Mesenchymal stem cell (in vitro differentiated cells and primary cell): ENCODE measurements around the gene SLIT3.

Experiments
- DNase-seq: peaks from one replicate; pipeline ENCODE4 v3.0.0-alpha.2; 2013
- H2AFZ ChIP-seq: one replicate; pipeline ENCODE4 v1.6.1; 2013; ENCODE audit warnings: low read depth, mild to moderate bottlenecking, control low read depth, inconsistent platforms, low read length, moderate library complexity
- H2AK5ac ChIP-seq: 2 replicates; pipeline ENCODE4 v1.6.1; 2013; ENCODE audit warnings: low read length, moderate library complexity, mild to moderate bottlenecking, inconsistent platforms; ENCODE audit not compliant: severe bottlenecking
- H2BK120ac ChIP-seq: one replicate; pipeline ENCODE4 v1.6.1; 2013; ENCODE audit warnings: low read depth, mild to moderate bottlenecking, inconsistent platforms, low read length, moderate library complexity
- H2BK12ac ChIP-seq, 2 experiments: one replicate each; pipeline ENCODE4 v1.6.1; 2013; ENCODE audit warnings: inconsistent platforms in 2 of 2, low read length in 2 of 2, mild to moderate bottlenecking in 2 of 2, moderate library complexity in 2 of 2, control low read depth in 1 of 2
- H2BK15ac ChIP-seq: one replicate; pipeline ENCODE4 v1.6.1; 2013; ENCODE audit warnings: mild to moderate bottlenecking, low read depth, inconsistent platforms; ENCODE audit not compliant: poor library complexity, severe bottlenecking
- H2BK5ac ChIP-seq: 2 replicates; pipeline ENCODE4 v1.6.1; 2013; ENCODE audit warnings: low read depth, mild to moderate bottlenecking, low read length, control low read depth, inconsistent platforms; ENCODE audit not compliant: poor library complexity, severe bottlenecking
- H3K14ac ChIP-seq, 2 experiments: one replicate each; pipeline ENCODE4 v1.6.1; 2013; ENCODE audit warnings: inconsistent platforms in 2 of 2, low read length in 2 of 2, control low read depth in 1 of 2, mild to moderate bottlenecking in 1 of 2, moderate library complexity in 1 of 2
- H3K18ac ChIP-seq, 2 experiments: one replicate each; pipeline ENCODE4 v1.6.1; 2013; ENCODE audit warnings: inconsistent platforms in 2 of 2, low read length in 2 of 2, control low read depth in 1 of 2, low read depth in 1 of 2, mild to moderate bottlenecking in 1 of 2
- H3K23ac ChIP-seq, 2 experiments: one replicate each; pipeline ENCODE4 v1.6.1; 2013; ENCODE audit warnings: inconsistent platforms in 2 of 2, low read length in 2 of 2, mild to moderate bottlenecking in 2 of 2, moderate library complexity in 2 of 2, control low read depth in 1 of 2
- H3K27ac ChIP-seq: 2 replicates; pipeline ENCODE4 v1.5.1; 2013; ENCODE audit warnings: mild to moderate bottlenecking, moderate library complexity, low read length, control low read depth, inconsistent platforms; ENCODE audit not compliant: poor library complexity, severe bottlenecking
- H3K27me3 ChIP-seq, 2 experiments: 2 replicates each; pipeline versions ENCODE4 v1.6.1 to v1.7.0; 2013; ENCODE audit warnings: low read length in 2 of 2, mild to moderate bottlenecking in 2 of 2, moderate library complexity in 2 of 2, control low read depth in 1 of 2, inconsistent platforms in 1 of 2; ENCODE audit not compliant: control insufficient read depth in 1 of 2, insufficient read depth in 1 of 2
- H3K36me3 ChIP-seq, 2 experiments: 2 replicates each; pipeline versions ENCODE4 v1.6.1 to v1.7.0; 2013; ENCODE audit warnings: low read length in 2 of 2, control low read depth in 1 of 2, inconsistent platforms in 1 of 2, low read depth in 1 of 2, mild to moderate bottlenecking in 1 of 2; ENCODE audit not compliant: insufficient read depth in 2 of 2, control insufficient read depth in 1 of 2
- H3K4ac ChIP-seq, 2 experiments: one replicate each; pipeline ENCODE4 v1.6.1; 2013; ENCODE audit warnings: inconsistent platforms in 2 of 2, low read length in 2 of 2, mild to moderate bottlenecking in 2 of 2, moderate library complexity in 2 of 2, control low read depth in 1 of 2, low read depth in 1 of 2
- H3K4me1 ChIP-seq: 2 replicates; pipeline ENCODE4 v1.6.1; 2013; ENCODE audit warnings: low read depth, low read length, control low read depth; ENCODE audit not compliant: control insufficient read depth, insufficient read depth
- H3K4me2 ChIP-seq: 2 replicates; pipeline ENCODE4 v1.6.1; 2013; ENCODE audit warnings: low read length, mild to moderate bottlenecking, inconsistent platforms; ENCODE audit not compliant: poor library complexity, severe bottlenecking
- H3K4me3 ChIP-seq, 2 experiments: 2 replicates each; pipeline versions ENCODE4 v1.5.1 to v1.7.0; 2013; ENCODE audit warnings: low read length in 2 of 2, mild to moderate bottlenecking in 2 of 2, control low read depth in 1 of 2, low read depth in 1 of 2; ENCODE audit not compliant: insufficient read depth in 1 of 2
- H3K79me1 ChIP-seq: replicated peaks from 2 replicates; pipeline ENCODE4 v1.6.1; 2013; ENCODE audit warnings: mild to moderate bottlenecking, control low read depth, low read length, inconsistent platforms; ENCODE audit not compliant: poor library complexity, severe bottlenecking
- H3K9ac ChIP-seq: 2 replicates; pipeline ENCODE4 v1.7.0; 2013; ENCODE audit warnings: mild to moderate bottlenecking, low read length, moderate library complexity
- H3K9me3 ChIP-seq: 2 replicates; pipeline ENCODE4 v1.7.0; 2013; ENCODE audit warnings: mild to moderate bottlenecking, low read length; ENCODE audit not compliant: control insufficient read depth
- H4K8ac ChIP-seq: one replicate; pipeline ENCODE4 v1.6.1; 2013; ENCODE audit warnings: inconsistent platforms, mild to moderate bottlenecking, low read length, moderate library complexity
- H4K91ac ChIP-seq: one replicate; pipeline ENCODE4 v1.6.1; 2013; ENCODE audit warnings: mild to moderate bottlenecking, low read length, inconsistent platforms
- WGBS: methylation state at CpG from one replicate; pipeline ENCODE4 v1.1.7; 2013; ENCODE audit warnings: mixed read lengths; 5-methylcytosine and 5-hydroxymethylcytosine counted together

SLIT3 gene

GRCh38 chr5:168702511-168702910 lies 598.4 kb downstream of the SLIT3 start:
- Histone ChIP-seq H3K9ac (no peak overlapping the region), H2BK120ac (no peak overlapping the region), H3K79me1 (no peaks in the 10 kb centered on the region), H3K36me3 (peaks cover 0 to 89% of the 10 kb centered on the region in 2 experiments), H2BK5ac (no peak overlapping the region), H3K9me3 (no peaks in the 10 kb centered on the region), H3K4me2 (no peak overlapping the region), H3K23ac (no peak overlapping the region), H3K4ac (no peak overlapping the region), H2BK12ac (no peak overlapping the region), H3K27ac (no peak overlapping the region), H3K18ac (no peak overlapping the region), H3K27me3 (no peaks in the 10 kb centered on the region), H3K4me3 (no peak overlapping the region), H2AFZ (no peak overlapping the region), H2AK5ac (no peak overlapping the region), H4K91ac (no peak overlapping the region), H4K8ac (no peak overlapping the region), H3K14ac (no peak overlapping the region), H3K4me1 (no peaks in the 10 kb centered on the region), H2BK15ac (no peak overlapping the region)
- 98% methylated on average over 2 of the region's 2 CpGs for WGBS
- DNase-seq, result no peak

GRCh38 chr5:168701641-168702040 lies 599.3 kb downstream of the SLIT3 start:
- Histone ChIP-seq H3K4me2 (no peak overlapping the region), H3K4me3 (no peak overlapping the region), H3K14ac (no peak overlapping the region), H2BK5ac (no peak overlapping the region), H3K27me3 (peaks cover 0 to 4% of the 10 kb centered on the region in 2 experiments), H2AFZ (no peak overlapping the region), H3K79me1 (no peaks in the 10 kb centered on the region), H2BK15ac (no peak overlapping the region), H3K9me3 (no peaks in the 10 kb centered on the region), H4K91ac (no peak overlapping the region), H2AK5ac (no peak overlapping the region), H3K18ac (no peak overlapping the region), H3K36me3 (peaks cover 0 to 89% of the 10 kb centered on the region in 2 experiments), H3K4ac (no peak overlapping the region), H3K23ac (no peak overlapping the region), H3K4me1 (no peaks in the 10 kb centered on the region), H2BK120ac (no peak overlapping the region), H3K27ac (no peak overlapping the region), H4K8ac (no peak overlapping the region), H3K9ac (no peak overlapping the region), H2BK12ac (no peak overlapping the region)
- DNase-seq, result no peak
- 92% methylated on average over 3 of the region's 5 CpGs for WGBS

DNA sequence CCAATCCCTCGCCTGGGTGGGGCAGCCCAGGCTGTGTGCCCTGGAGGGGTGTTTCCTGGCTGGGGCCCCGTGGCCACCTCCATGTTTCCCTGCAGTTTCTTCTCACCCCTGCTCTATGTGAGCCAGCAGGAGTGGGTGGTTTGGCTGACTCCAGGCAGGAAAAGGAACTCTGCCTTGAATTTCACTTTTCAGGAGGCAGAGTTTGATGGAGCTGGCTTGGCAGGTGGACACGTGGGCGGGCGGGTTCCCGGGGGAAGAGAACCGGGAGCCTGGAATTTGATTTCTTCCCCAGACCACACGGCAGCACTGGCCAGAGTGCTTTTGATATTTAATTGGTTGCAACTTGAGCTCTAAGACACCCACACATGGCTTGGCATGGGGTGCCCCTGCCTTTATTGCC lies 601.9 kb downstream of the SLIT3 start:
- Histone ChIP-seq H4K8ac (no peak overlapping the region), H3K27ac (no peak overlapping the region), H3K14ac (no peak overlapping the region), H3K9ac (no peak overlapping the region), H2BK5ac (no peak overlapping the region), H3K36me3 (peaks cover 0 to 86% of the 10 kb centered on the region in 2 experiments), H3K18ac (no peak overlapping the region), H3K4me1 (no peaks in the 10 kb centered on the region), H2BK15ac (no peak overlapping the region), H3K23ac (no peak overlapping the region), H3K4me2 (no peak overlapping the region), H3K27me3 (peaks cover 0 to 12% of the 10 kb centered on the region in 2 experiments), H3K4ac (no peak overlapping the region), H3K4me3 (no peak overlapping the region), H3K79me1 (no peaks in the 10 kb centered on the region), H3K9me3 (no peaks in the 10 kb centered on the region), H2BK12ac (no peak overlapping the region), H2AK5ac (no peak overlapping the region), H4K91ac (no peak overlapping the region), H2BK120ac (no peak overlapping the region), H2AFZ (no peak overlapping the region)
- WGBS, result 79% methylated on average over 6 of the region's 8 CpGs
- DNase-seq, result no peak

- no peak for DNase-seq
- no peak overlapping the region for H2BK15ac ChIP-seq
- peaks cover 0 to 92% of the 10 kb centered on the region in 2 experiments for H3K36me3 ChIP-seq
- no peak overlapping the region for H3K18ac ChIP-seq
- H3K4me1 ChIP-seq, result no peaks in the 10 kb centered on the region
- no peaks in the 10 kb centered on the region for H3K79me1 ChIP-seq
- no peak overlapping the region for H3K4me3 ChIP-seq
- H2BK12ac ChIP-seq, result no peak overlapping the region
- H3K27ac ChIP-seq, result no peak overlapping the region
- H3K27me3 ChIP-seq, result peaks cover 0 to 30% of the 10 kb centered on the region in 2 experiments
- 81% methylated on average over 11 of the region's 11 CpGs for WGBS
- H4K91ac ChIP-seq, result no peak overlapping the region
- H3K23ac ChIP-seq, result no peak overlapping the region
- no peak overlapping the region for H2BK5ac ChIP-seq
- no peak overlapping the region for H2AFZ ChIP-seq
- H3K9me3 ChIP-seq, result no peaks in the 10 kb centered on the region
- H2BK120ac ChIP-seq, result no peak overlapping the region
- H3K9ac ChIP-seq, result no peak overlapping the region
- no peak overlapping the region for H4K8ac ChIP-seq
- no peak overlapping the region for H3K4me2 ChIP-seq
- no peak overlapping the region for H2AK5ac ChIP-seq
- H3K14ac ChIP-seq, result no peak overlapping the region
- no peak overlapping the region for H3K4ac ChIP-seq
Measured at GRCh38 chr5:168697034-168697720, 603.8 kb downstream of the SLIT3 start.
